ENCODE results near the gene ARHGEF39. TPM values are rescaled to one million over a fixed set of nuclear protein-coding genes. Genes with fewer than 3 reads are reported as not detected.

ARHGEF39 gene
- total and polyA plus RNA-seq, 7 donors, result 0.60 to 9.0 (median 1.6) TPM

GRCh38 chr9:35656831-35657545 lies 8.0 kb downstream of the ARHGEF39 start:
- peak; percentile 83 for DNase-seq
- intact Hi-C loops (cut with DNase I), result loop anchor here (2.0 to 10.0 kb wide), 2 partner anchors 158 to 662 kb away; partner anchors contain the start of gene HINT2

GRCh38 chr9:35656348-35656747 lies 8.6 kb downstream of the ARHGEF39 start:
- Histone ChIP-seq H3K4me3 (no peak overlapping the region), H3K27ac (peak overlapping the region; percentile 97 to 98 (median 98)), H3K36me3 (peaks cover 0 to 13% (median 10%) of the 10 kb centered on the region in 4 donors), H3K9me3 (no peaks in the 10 kb centered on the region), H3K4me1 (peaks cover 0 to 42% (median 37%) of the 10 kb centered on the region in 4 donors), H3K27me3 (no peaks in the 10 kb centered on the region)
- intact Hi-C loops (cut with DNase I), result loop anchor here (2.0 to 10.0 kb wide), 2 partner anchors 158 to 662 kb away; partner anchors contain the start of gene HINT2
- TF ChIP-seq, protein P1, sequence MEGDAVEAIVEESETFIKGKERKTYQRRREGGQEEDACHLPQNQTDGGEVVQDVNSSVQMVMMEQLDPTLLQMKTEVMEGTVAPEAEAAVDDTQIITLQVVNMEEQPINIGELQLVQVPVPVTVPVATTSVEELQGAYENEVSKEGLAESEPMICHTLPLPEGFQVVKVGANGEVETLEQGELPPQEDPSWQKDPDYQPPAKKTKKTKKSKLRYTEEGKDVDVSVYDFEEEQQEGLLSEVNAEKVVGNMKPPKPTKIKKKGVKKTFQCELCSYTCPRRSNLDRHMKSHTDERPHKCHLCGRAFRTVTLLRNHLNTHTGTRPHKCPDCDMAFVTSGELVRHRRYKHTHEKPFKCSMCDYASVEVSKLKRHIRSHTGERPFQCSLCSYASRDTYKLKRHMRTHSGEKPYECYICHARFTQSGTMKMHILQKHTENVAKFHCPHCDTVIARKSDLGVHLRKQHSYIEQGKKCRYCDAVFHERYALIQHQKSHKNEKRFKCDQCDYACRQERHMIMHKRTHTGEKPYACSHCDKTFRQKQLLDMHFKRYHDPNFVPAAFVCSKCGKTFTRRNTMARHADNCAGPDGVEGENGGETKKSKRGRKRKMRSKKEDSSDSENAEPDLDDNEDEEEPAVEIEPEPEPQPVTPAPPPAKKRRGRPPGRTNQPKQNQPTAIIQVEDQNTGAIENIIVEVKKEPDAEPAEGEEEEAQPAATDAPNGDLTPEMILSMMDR (IDR thresholded peaks at IDR 0.05), result no peak
- TF ChIP-seq POLR2A (IDR thresholded peaks at IDR 0.05) (no peak), EP300 (IDR thresholded peaks at IDR 0.05) (no peak), POLR2AphosphoS5 (IDR thresholded peaks at IDR 0.05) (no peak)
- 78 to 89% methylated on average over 17 of the region's 17 CpGs for whole genome bisulfite sequencing, 2 donors
- DNase-seq, result no peak

More at GRCh38 chr9:35656831-35657545, 8.0 kb downstream of the ARHGEF39 start:
- WGBS, 2 donors, result 27 to 35% methylated on average over 25 of the region's 25 CpGs
- Histone ChIP-seq H3K36me3 (peaks cover 0 to 13% (median 10%) of the 10 kb centered on the region in 4 donors), H3K9me3 (no peaks in the 10 kb centered on the region), H3K27ac (peak overlapping the region; percentile 97 to 98 (median 98)), H3K4me1 (peaks cover 0 to 48% (median 43%) of the 10 kb centered on the region in 4 donors), H3K27me3 (no peaks in the 10 kb centered on the region), H3K4me3 (peak overlapping the region; percentile 30 to 77 (median 72))
- TF ChIP-seq, protein P1 (IDR thresholded peaks at IDR 0.05), result no peak
- TF ChIP-seq POLR2AphosphoS5 (IDR thresholded peaks at IDR 0.05), result peak in 1 of 4 donors; percentile 4

DNA sequence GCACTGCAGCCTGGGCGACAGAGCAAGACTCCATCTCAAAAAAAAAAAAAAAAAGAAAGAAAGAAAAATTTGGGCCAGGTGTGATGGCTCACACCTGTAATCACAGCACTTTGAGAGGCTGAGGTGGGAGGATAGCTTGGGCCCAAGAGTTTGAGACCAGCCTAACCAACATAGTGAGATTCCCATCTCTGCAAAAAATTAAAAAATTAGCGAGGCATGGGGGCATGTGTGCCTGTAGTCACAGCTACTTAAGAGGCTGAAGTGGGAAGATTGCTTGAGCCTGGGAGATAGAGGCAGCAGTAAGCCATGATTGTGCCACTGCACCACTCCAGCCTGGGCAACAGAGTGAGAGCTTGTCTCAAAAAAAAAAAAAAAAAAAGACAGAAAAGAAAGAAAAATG lies 11.4 kb downstream of the ARHGEF39 start:
- H3K36me3 ChIP-seq, result no peaks in the 10 kb centered on the region
- intact Hi-C loops (cut with DNase I), result loop anchor here (10.0 kb wide), 1 partner anchor 659 kb away; no protein-coding TSS in a partner anchor
- no peak overlapping the region for H3K27ac ChIP-seq
- no peaks in the 10 kb centered on the region for H3K27me3 ChIP-seq
- H3K4me1 ChIP-seq, result peaks cover 0 to 18% (median 14%) of the 10 kb centered on the region in 4 donors
- 93 to 94% methylated on average over 2 of the region's 2 CpGs for WGBS, 2 donors
- H3K4me3 ChIP-seq, result no peak overlapping the region
- no peak for TF ChIP-seq POLR2AphosphoS5 (IDR thresholded peaks at IDR 0.05)
- TF ChIP-seq, protein P1 (IDR thresholded peaks at IDR 0.05), result no peak
- TF ChIP-seq POLR2A (IDR thresholded peaks at IDR 0.05), result no peak
- TF ChIP-seq EP300 (IDR thresholded peaks at IDR 0.05), result no peak
- no peaks in the 10 kb centered on the region for H3K9me3 ChIP-seq
- no peak for DNase-seq

DNA sequence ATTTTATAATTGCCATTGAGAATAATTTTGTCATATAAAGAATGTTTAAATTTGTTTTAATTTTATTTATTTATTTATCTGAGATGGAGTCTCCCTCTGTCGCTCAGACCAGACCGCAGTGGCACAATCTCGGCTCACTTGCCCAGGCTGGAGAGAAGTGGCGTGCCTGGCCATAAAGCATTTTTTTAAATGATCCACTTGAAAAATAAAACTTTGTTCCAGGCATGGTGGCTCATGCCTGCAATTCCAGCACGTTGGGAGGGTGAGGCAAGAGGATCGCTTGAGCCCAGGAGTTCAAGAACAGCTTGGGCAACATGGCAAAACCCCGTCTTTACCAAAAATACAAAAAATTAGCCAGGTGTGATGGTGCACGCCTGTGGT lies 12.2 kb downstream of the ARHGEF39 start:
- intact Hi-C loops (cut with DNase I), result loop anchor here (10.0 kb wide), 1 partner anchor 658 kb away; no protein-coding TSS in a partner anchor
- H3K4me1 ChIP-seq, result peaks cover 0 to 16% (median 14%) of the 10 kb centered on the region in 4 donors
- H3K27ac ChIP-seq, result no peak overlapping the region
- peak; percentile 38 for DNase-seq
- 23 to 77% methylated on average over 8 of the region's 8 CpGs for WGBS, 2 donors
- H3K4me3 ChIP-seq, result no peak overlapping the region
- no peaks in the 10 kb centered on the region for H3K27me3 ChIP-seq
- no peak for TF ChIP-seq POLR2A (IDR thresholded peaks at IDR 0.05)
- TF ChIP-seq EP300 (IDR thresholded peaks at IDR 0.05), result no peak
- no peak for TF ChIP-seq POLR2AphosphoS5 (IDR thresholded peaks at IDR 0.05)
- TF ChIP-seq, protein P1 (IDR thresholded peaks at IDR 0.05), result no peak
- H3K9me3 ChIP-seq, result no peaks in the 10 kb centered on the region
- H3K36me3 ChIP-seq, result no peaks in the 10 kb centered on the region

Data from sigmoid colon (tissue), 7 donors.